22Rv1 (cell line): Measurements from ENCODE around the gene TADA2A.

Experiments
- H3K27ac ChIP-seq: fragments of 450-650 bp; 2 replicates; pipeline ENCODE4 v1.5.1; 2017
- ZFX ChIP-seq: fragments of 450-650 bp; IDR thresholded peaks from 2 replicates; pipeline ENCODE4 v1.6.1; 2017; ENCODE audit warnings: antibody characterized with exemption, borderline replicate concordance
- TF ChIP-seq, protein P1 (sequence below): fragments of 450-650 bp; IDR thresholded peaks from 2 replicates; pipeline ENCODE4 v1.5.1; 2017; ENCODE audit warnings: mild to moderate bottlenecking

Gene TADA2A

DNA sequence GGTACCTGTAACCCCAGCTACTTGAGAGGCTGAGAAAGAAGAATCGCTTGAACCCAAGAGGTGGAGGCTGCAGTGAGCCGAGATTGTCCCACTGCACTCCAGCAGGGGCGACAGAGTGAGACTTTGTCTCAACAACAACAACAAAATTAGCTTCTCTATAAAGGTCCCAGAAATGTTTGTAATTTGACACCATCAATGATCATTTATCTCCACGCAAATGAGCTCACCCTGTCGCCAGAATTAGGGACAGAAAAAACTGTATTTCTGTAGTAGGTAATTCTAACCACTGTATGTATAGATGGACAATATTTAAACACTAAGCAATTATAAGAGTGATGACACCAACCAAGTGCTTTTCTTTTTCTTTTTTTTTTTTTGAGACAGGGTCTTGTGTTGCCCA is 20.2 kb upstream of the TADA2A start:
- H3K27ac ChIP-seq: no peak overlapping the region
- TF ChIP-seq, protein P1, sequence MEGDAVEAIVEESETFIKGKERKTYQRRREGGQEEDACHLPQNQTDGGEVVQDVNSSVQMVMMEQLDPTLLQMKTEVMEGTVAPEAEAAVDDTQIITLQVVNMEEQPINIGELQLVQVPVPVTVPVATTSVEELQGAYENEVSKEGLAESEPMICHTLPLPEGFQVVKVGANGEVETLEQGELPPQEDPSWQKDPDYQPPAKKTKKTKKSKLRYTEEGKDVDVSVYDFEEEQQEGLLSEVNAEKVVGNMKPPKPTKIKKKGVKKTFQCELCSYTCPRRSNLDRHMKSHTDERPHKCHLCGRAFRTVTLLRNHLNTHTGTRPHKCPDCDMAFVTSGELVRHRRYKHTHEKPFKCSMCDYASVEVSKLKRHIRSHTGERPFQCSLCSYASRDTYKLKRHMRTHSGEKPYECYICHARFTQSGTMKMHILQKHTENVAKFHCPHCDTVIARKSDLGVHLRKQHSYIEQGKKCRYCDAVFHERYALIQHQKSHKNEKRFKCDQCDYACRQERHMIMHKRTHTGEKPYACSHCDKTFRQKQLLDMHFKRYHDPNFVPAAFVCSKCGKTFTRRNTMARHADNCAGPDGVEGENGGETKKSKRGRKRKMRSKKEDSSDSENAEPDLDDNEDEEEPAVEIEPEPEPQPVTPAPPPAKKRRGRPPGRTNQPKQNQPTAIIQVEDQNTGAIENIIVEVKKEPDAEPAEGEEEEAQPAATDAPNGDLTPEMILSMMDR: no peak
- no peak for TF ChIP-seq ZFX

DNA sequence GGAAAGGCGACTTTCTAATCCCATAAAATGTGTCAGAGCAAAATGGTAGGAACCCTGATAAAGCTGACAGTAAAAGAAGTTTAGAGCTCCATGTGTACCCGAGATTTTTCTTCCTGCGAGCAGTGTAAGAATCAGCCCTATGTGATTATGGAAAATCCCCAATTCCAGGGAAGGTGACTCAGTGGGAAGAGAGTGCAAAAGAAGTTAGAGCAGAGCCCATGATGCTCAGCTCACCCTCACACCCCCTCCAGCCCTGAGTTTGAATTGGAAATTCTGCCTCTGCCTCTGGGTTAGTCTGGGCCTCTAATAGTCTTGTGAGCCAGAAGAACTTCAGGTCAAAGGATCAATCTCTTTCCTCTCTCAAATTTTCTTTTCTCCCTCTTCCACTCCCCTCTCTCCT is 18.4 kb upstream of the TADA2A start:
- no peak for TF ChIP-seq ZFX
- TF ChIP-seq, protein P1: no peak
- no peak overlapping the region for H3K27ac ChIP-seq

DNA sequence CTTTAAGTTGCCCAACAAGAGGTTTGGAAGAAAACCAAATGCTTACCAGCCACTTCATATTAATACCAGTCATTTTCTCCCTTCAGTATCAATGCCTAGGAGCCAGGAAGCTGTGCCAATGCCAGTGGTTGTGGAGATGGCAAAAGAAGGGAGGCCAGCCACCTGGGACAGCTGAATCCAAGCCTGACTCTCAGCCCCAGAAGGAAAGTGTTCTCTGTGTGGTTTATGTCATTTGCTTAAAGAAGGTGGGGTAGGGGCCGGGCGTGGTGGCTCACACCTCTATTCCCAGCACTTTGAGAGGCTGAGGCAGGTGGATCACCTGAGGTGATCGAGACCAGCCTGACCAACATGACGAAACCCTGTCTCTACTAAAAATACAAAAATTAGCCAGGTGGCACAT is 17.5 kb upstream of the TADA2A start:
- H3K27ac ChIP-seq: no peak overlapping the region

DNA sequence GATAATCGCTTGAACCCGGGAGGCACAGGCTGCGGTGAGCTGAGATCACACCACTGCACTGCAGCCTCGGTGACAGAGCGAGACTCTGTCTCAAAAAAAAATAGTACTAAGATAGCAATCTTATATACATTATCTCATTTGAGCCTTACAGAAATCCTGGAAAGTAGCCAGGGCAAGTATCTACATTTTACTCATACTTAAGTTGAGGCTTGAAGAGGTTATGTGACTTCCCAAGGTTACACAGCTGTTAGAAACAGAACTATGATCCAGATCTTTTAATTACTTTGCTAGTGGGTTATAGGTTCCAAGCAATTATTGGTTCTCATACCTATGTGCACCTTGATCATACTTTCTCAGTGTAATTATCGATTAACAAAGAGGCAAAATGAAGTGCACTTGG is 15.5 kb upstream of the TADA2A start:
- H3K27ac ChIP-seq: no peak overlapping the region
- TF ChIP-seq, protein P1: no peak
- TF ChIP-seq ZFX: no peak

More for the DNA sequence above, 17.5 kb upstream of the TADA2A start:
- TF ChIP-seq, protein P1: no peak
- no peak for TF ChIP-seq ZFX

DNA sequence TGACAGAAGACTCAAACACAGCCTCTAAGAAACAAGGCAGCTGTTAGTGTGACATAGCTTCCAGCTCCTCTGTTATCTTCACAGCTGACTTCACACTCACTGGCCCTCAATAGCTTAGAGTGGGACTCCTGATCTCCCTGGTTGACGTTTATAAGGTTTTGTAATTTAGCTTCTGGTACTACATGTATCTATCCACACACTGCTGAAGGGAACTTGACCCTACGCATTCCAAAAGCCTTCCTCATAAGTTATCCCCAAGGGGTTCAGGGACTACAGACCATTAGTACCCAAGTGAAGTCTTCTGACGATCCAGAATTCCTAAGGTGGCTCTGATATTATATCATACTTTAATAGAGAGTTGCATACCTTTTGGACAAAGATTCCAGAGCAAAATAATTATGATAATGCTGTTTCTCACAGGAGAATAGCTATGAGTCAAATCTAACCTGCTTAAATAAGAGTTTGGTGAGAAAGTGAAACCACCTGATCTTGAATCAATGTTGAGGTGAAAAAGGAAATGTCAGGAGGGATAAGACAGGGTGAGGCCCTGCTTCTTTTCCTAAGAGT is 14.6 kb upstream of the TADA2A start:
- TF ChIP-seq, protein P1: no peak
- TF ChIP-seq ZFX: no peak
- H3K27ac ChIP-seq: no peak overlapping the region

DNA sequence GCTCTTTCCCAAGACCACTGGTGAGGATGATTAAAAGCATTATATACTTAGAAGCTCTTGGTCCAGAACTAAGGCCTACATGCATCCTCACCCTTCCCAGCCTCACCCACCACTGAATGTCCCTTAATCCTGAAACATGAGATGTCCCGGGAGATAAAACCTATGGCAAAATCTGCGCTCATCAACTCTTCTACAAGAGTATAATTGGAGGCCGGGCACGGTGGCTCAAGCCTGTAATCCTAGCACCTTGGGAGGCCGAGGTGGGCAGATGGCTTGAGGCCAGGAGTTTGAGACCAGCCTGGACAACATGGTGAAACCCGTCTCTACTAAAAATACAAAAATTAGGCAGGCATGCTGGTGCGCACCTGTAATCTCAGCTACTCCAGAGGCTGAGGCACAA is 13.3 kb upstream of the TADA2A start:
- no peak overlapping the region for H3K27ac ChIP-seq
- TF ChIP-seq, protein P1: no peak
- TF ChIP-seq ZFX: no peak

DNA sequence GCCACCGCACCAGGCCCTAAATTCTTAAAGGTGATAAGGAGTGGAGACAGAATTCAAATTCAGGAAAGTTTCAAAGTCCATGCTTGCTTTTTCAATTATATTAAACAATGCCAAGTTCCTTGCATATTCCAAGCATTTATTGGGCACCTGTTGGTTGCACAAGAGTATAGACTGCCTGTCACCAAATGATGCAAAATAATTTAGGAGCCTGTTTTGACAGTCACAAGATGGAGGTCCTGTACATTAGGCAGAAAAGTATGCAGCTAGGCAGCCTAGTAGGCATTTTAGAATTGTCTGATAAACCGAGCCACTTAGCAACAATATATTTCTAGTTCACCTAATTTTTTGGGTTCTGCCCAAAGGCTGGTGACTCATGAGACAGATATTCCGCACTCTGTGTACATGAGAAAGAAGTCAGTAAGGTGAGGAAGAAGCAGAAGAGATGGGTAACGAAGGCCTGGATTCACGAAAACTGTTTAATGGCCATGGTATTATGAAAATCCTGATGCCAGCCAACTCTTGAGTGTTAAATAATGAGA is 7.4 kb upstream of the TADA2A start:
- H3K27ac ChIP-seq: no peak overlapping the region
- TF ChIP-seq ZFX: no peak
- TF ChIP-seq, protein P1: no peak
